GM12873 (cell line): Measurements from ENCODE around the gene DHRS13.

Experiments
- CTCF ChIP-seq: IDR thresholded peaks from 2 replicates; pipeline ENCODE4 v1.5.1; 2012; ENCODE audit warnings: low read depth, mild to moderate bottlenecking, moderate library complexity, low read length, control low read depth; ENCODE audit not compliant: insufficient read depth; ENCODE audit errors: missing control alignments

Gene DHRS13

DNA sequence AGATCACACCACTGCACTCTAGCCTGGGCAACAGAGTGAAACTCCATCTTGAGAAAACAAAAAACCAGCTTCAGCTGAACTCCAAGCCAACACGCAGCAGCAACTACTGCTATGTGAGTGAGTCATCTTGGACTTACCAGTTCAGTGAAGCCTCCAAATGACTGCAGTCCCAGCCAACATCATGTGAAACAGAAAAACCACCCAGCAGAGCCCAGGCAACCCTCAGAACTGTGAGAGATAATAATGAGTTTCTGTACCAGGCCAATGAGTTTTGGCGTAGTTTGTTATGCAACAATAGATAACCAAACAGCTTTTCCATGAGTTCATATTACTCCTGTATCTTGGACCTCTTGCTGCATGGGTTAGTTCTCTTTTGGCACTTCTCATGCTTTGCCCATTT is 25.2 kb upstream of the DHRS13 start:
- TF ChIP-seq CTCF = no peak

DNA sequence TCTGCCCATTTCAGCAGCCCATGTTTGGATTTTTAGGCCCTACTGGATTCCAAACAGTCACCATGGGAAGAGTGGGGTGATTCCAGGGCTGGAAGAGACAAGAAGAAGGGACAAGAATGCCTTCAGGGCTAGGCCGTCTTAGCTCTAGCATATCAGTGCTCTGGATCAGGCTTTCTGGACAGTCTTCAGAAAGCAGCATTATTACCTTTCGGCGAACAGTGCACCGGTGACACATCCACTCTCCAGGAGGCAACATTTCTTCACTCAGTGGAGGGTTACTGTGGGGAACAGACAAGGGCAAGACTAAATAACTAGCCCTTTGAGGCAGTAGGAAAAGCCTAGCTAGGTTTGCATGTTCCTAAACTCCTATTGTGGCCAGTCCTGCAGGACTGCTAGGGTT is 23.9 kb upstream of the DHRS13 start:
- no peak for TF ChIP-seq CTCF

GRCh38 chr17:28926366-28926765 is 23.5 kb upstream of the DHRS13 start:
- TF ChIP-seq CTCF = no peak

- TF ChIP-seq CTCF = no peak
Measured at GRCh38 chr17:28925912-28926365, 23.1 kb upstream of the DHRS13 start.

DNA sequence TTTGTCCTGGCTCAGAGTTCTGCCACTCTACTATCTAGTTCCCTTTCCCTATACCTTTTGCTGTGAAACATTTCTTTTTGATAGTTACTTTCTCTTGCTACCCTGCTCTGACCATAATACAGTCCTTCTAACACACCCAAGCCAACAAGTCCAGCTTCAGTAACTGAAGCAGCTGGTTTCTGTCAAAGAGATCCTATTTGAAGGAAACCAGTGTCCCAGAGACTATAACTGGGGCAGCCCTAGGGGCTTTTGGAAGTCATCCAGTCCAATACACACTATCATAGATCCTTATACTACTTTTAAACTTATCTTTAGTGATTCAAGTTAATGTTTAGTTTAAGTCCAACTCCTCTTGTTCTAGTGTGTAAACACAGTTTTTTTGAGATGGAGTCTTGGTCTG is 17.3 kb upstream of the DHRS13 start:
- TF ChIP-seq CTCF = no peak

GRCh38 chr17:28918295-28918694 is 15.4 kb upstream of the DHRS13 start:
- TF ChIP-seq CTCF = no peak

DNA sequence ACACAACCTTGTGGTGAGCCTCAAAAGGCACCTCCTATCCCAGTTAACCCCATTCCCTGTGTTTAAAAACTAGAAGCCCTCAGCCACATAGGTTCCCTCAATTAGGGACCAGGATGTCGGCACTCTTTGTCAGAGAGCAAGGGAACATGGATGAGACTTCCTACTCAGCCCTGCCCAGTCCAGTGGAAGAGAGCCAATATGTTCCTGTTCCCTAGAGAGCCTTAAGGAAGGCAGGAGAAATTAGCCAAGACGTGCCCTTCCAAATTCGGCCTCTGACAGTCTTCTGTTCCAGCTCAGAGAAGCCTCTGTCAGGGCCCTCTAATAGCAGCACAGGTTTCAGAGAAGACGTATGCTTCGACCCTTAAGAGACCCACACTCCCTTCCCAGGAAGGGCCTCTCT is 14.6 kb upstream of the DHRS13 start:
- TF ChIP-seq CTCF = no peak
